ENCODE measurements around the gene RPUSD3.

DNA sequence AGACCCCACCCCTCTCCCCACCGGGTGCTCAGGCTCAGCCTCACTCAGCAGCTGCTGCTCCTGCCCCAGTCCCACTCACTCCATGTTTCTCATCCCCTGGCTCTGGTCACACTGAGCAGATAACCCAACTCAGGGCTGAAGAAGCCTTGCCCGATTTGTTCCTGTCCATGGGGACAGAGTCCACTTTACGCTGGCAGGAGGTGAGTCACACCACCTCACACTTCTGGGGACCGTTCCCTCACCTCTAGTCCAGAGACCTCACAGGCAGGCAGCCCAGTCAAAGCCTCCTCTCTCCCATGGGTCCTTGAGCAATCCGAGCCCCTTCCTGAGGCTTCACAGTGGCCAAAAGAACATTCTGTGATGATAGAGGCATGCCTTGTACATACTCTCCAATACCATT lies 34.9 kb upstream of the RPUSD3 start:
- TF ChIP-seq CTCF (conservative IDR thresholded peaks at IDR 0.05; ENCODE audit: low read depth, low read length) (no peak), EZH2 (IDR thresholded peaks at IDR 0.05; ENCODE audit: low read length, unreplicated experiment) (no peak)

All from PC-3 (cell line).